Measurements from ENCODE around the gene NDUFS3. TPM values are rescaled to one million over a fixed set of nuclear protein-coding genes. Genes with fewer than 3 reads are reported as not detected.

NDUFS3 gene
- total RNA-seq, 1 donor = 66.1 TPM

DNA sequence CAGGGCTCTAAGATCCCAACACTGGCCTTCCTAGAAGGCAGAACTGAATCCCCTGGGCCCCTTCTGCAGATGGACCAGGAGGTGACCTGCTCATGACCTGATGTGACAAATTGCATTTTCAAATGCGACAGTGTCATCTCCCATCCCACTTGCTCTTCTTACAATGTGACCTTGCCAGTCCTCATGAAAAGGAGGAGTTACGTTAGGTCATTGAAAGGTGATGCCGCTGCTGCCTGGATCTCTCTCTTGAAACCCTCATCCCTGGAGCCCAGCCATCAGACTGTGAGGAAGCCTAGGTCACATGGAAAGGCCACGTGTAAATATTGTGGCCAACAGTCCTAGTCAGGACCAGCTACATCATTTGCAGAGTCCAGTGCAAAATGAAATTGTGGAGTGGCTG is 21.0 kb downstream of the NDUFS3 start:
- no peak for DNase-seq (ENCODE audit: low read depth)
- TF ChIP-seq, protein P1, sequence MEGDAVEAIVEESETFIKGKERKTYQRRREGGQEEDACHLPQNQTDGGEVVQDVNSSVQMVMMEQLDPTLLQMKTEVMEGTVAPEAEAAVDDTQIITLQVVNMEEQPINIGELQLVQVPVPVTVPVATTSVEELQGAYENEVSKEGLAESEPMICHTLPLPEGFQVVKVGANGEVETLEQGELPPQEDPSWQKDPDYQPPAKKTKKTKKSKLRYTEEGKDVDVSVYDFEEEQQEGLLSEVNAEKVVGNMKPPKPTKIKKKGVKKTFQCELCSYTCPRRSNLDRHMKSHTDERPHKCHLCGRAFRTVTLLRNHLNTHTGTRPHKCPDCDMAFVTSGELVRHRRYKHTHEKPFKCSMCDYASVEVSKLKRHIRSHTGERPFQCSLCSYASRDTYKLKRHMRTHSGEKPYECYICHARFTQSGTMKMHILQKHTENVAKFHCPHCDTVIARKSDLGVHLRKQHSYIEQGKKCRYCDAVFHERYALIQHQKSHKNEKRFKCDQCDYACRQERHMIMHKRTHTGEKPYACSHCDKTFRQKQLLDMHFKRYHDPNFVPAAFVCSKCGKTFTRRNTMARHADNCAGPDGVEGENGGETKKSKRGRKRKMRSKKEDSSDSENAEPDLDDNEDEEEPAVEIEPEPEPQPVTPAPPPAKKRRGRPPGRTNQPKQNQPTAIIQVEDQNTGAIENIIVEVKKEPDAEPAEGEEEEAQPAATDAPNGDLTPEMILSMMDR (IDR thresholded peaks at IDR 0.05; ENCODE audit: insufficient read depth, low read depth, low read length) = no peak

DNA sequence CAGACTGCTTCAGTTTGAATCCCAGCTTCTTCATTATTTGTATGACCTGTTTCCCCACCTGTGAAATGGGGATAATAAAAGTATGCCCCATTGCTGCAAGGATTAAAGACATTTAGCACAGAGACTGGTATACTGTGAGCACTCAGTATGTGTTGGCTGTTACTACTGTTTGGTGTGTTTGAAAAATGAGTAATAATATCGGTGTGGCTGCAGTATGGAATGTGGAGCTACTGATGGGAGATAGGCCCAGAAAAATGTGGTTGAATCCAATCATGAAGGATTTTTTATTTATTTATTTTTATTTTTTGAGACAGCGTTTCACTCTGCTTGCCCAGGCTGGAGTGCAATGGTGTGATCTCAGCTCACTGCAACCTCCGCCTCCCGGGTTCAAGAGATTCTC is 24.4 kb downstream of the NDUFS3 start:
- TF ChIP-seq, protein P1 (IDR thresholded peaks at IDR 0.05; ENCODE audit: insufficient read depth, low read depth, low read length) = no peak
- DNase-seq (ENCODE audit: low read depth) = no peak

More for the DNA sequence above, 21.0 kb downstream of the NDUFS3 start:
- no peak overlapping the region for H3K4me3 ChIP-seq (ENCODE audit: low read depth, low read length)

DNA sequence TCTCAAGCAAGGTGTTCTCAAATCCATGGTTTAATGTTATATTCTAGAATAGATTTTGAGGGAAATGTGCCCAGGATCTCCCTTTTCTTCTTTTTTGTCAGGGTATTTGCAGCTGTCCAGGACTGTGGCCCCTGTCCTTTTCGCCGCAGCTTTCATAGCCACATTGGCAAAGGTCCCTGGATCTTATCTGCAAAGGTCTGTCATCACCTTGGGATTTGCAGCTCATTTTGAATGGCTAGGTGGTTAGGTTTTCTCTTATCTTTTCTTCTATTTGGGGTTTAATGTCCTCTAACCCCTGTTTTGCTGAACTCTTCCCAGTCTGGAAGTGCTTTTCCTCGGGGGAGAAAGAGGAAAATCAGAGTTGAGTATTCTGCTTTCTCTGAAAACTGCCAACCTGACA is 27.0 kb downstream of the NDUFS3 start:
- TF ChIP-seq, protein P1 (IDR thresholded peaks at IDR 0.05; ENCODE audit: insufficient read depth, low read depth, low read length) = no peak
- DNase-seq (ENCODE audit: low read depth) = no peak
- no peak overlapping the region for H3K4me3 ChIP-seq (ENCODE audit: low read depth, low read length)

More for the DNA sequence above, 24.4 kb downstream of the NDUFS3 start:
- no peak overlapping the region for H3K4me3 ChIP-seq (ENCODE audit: low read depth, low read length)

DNA sequence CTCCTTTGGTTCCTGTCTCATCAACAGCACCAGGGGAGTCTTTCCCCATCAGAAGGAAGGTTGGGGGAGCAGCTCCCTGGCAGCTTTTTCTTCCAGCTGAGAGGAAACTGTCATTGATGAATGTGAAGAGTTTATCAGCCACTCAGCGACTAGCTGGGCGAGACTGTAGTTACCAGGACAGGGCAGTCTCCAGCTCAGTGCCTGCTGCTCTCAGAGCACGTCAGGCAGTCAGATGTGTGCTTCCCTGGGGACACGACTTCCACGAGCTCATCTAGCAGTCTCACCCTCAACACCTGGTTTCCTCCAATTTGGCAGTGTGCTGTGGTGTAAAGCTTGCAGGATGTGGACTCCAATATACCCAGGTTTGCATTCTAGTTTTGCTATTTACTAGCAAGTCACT is 27.9 kb downstream of the NDUFS3 start:
- TF ChIP-seq, protein P1 (IDR thresholded peaks at IDR 0.05; ENCODE audit: insufficient read depth, low read depth, low read length) = no peak
- no peak overlapping the region for H3K4me3 ChIP-seq (ENCODE audit: low read depth, low read length)
- peak; percentile 52 for DNase-seq (ENCODE audit: low read depth)

DNA sequence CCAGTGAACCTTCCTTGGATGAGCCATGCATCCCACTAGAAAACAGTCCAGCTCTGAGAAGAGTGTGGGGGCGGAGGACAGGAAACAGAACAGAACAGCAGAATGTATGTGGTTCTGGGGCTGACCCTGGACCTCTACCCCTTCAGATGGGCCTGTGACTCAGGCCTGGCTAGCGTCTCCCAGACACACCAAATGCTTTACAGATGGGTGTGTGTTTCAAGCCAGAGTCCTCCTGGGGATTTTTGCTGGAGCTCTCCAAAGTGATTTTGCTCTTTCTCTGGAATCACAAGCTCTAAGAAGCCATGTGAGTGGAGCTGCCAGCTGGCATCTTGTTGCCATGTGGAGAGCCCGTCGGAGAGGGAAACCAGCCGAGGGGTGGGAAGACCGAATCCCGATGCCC is 28.5 kb downstream of the NDUFS3 start:
- TF ChIP-seq, protein P1 (IDR thresholded peaks at IDR 0.05; ENCODE audit: insufficient read depth, low read depth, low read length) = no peak

DNA sequence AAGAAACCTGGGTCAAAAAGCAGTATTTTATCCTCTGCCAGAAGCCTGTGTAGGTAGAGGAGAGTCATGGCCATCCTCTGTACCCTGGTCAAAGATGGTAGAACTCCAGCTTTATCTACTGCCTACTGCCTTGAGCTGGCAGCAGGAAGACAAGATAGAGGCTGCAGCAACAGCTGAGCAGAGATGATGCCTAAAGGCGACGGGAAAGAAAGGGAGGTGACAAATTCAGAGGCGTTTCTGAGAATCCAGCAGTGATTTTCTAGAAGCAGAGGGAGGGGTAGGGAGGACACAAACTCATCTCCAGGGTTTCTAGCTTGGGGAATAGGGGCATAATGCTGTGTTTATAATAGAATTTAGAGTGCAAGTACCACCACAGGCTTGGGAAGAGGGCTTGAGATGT is 30.8 kb downstream of the NDUFS3 start:
- no peak for DNase-seq (ENCODE audit: low read depth)
- no peak overlapping the region for H3K4me3 ChIP-seq (ENCODE audit: low read depth, low read length)
- TF ChIP-seq, protein P1 (IDR thresholded peaks at IDR 0.05; ENCODE audit: insufficient read depth, low read depth, low read length) = no peak

More for the DNA sequence above, 28.5 kb downstream of the NDUFS3 start:
- H3K4me3 ChIP-seq (ENCODE audit: low read depth, low read length) = no peak overlapping the region
- DNase-seq (ENCODE audit: low read depth) = peak; percentile 96

DNA sequence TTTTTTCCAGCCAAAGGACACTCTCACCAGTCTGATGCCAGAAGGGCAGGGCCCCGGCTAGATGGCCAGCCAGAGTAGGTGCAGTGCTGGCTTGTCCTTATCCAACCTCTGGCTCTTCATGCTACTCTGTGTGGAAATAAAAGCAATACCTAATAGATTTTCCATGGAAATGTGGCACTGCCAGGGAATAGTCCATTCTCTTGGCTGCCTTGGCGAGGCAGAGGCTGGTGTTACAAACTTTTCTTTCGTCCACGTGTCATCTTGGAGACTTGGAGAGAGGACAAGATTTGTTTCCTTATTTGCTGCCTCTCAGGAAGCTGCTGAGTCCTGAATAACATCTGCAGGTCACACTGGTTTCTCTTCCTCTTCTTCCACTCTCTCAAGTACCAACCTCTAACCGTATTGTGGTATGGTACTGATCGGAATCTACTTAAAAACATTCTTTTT is 32.5 kb downstream of the NDUFS3 start:
- TF ChIP-seq, protein P1 (IDR thresholded peaks at IDR 0.05; ENCODE audit: insufficient read depth, low read depth, low read length) = no peak
- no peak overlapping the region for H3K4me3 ChIP-seq (ENCODE audit: low read depth, low read length)
- DNase-seq (ENCODE audit: low read depth) = no peak

Measured in fibroblast of villous mesenchyme (primary cell).